CD14-positive monocyte (primary cell): Measurements from ENCODE around the gene ACTL6A. TPM values are rescaled to one million over a fixed set of nuclear protein-coding genes. Genes with fewer than 3 reads are reported as not detected.

Experiments
- DNase-seq, 3 donors: peaks; one replicate each; pipeline ENCODE4 v3.0.0-alpha.2; 2011 to 2022
- H2AFZ ChIP-seq: 2 replicates; pipeline ENCODE4 v1.6.0; 2012; ENCODE audit warnings: mild to moderate bottlenecking, low read depth, low read length, inconsistent platforms; ENCODE audit not compliant: insufficient read depth, poor library complexity, severe bottlenecking
- H3K27ac ChIP-seq, 2 donors: 1 replicate in 1 of 2; 2 replicates in 1 of 2; pipeline ENCODE4 v1.5.1; 2012 to 2013; ENCODE audit warnings: low read length in 2 of 2, control low read depth in 1 of 2, inconsistent platforms in 1 of 2, low read depth in 1 of 2, mild to moderate bottlenecking in 1 of 2
- H3K27me3 ChIP-seq, 2 donors: one replicate each; pipeline versions ENCODE4 v1.6.0 to v1.6.1; 2011 to 2013; ENCODE audit warnings: low read length in 2 of 2; ENCODE audit not compliant: control insufficient read depth in 2 of 2, insufficient read depth in 2 of 2
- H3K36me3 ChIP-seq, 2 donors: replicated peaks in 1 of 2; 1 replicate in 1 of 2; 2 replicates in 1 of 2; pipeline versions ENCODE4 v1.5.1 to v1.6.1; 2012 to 2013; ENCODE audit warnings: low read length in 2 of 2, control low read depth in 1 of 2, inconsistent platforms in 1 of 2, mild to moderate bottlenecking in 1 of 2; ENCODE audit not compliant: insufficient read depth in 2 of 2, control insufficient read depth in 1 of 2
- H3K4me1 ChIP-seq, 2 donors: 1 replicate in 1 of 2; 2 replicates in 1 of 2; pipeline versions ENCODE4 v1.5.1 to v1.6.1; 2012 to 2013; ENCODE audit warnings: low read length in 2 of 2, control low read depth in 1 of 2, inconsistent platforms in 1 of 2, mild to moderate bottlenecking in 1 of 2, moderate library complexity in 1 of 2; ENCODE audit not compliant: insufficient read depth in 2 of 2, control insufficient read depth in 1 of 2
- H3K4me2 ChIP-seq: replicated peaks from 2 replicates; pipeline ENCODE3; 2012; ENCODE audit warnings: low read length, moderate library complexity, mild to moderate bottlenecking; ENCODE audit not compliant: poor library complexity, severe bottlenecking; ENCODE audit errors: extremely low read depth
- H3K4me3 ChIP-seq, 3 experiments: fragments of 200-600 bp in 1 of 3; sonication (generic) in 1 of 3; replicated peaks in 1 of 3; 1 replicate in 2 of 3; 2 replicates in 1 of 3; pipeline ENCODE4 v1.5.1; 2011 to 2013; ENCODE audit warnings: low read length in 3 of 3, mild to moderate bottlenecking in 3 of 3, control low read depth in 2 of 3, low read depth in 2 of 3, inconsistent platforms in 1 of 3, moderate library complexity in 1 of 3
- H3K79me2 ChIP-seq: 2 replicates; pipeline ENCODE4 v1.6.0; 2012; ENCODE audit warnings: mild to moderate bottlenecking, control low read depth, inconsistent platforms, low read length, moderate library complexity; ENCODE audit not compliant: insufficient read depth
- H3K9ac ChIP-seq: 2 replicates; pipeline ENCODE4 v1.6.0; 2017; ENCODE audit warnings: low read length, mild to moderate bottlenecking; ENCODE audit not compliant: insufficient read depth, poor library complexity, severe bottlenecking
- H3K9me3 ChIP-seq, 2 donors: replicated peaks in 1 of 2; 1 replicate in 1 of 2; 2 replicates in 1 of 2; pipeline versions ENCODE4 v1.5.1 to v1.6.1; 2012 to 2013; ENCODE audit warnings: low read length in 2 of 2, control low read depth in 1 of 2; ENCODE audit not compliant: control insufficient read depth in 1 of 2, insufficient read depth in 1 of 2
- H4K20me1 ChIP-seq: 2 replicates; pipeline ENCODE4 v1.6.0; 2012; ENCODE audit warnings: mild to moderate bottlenecking, low read length, control low read depth, moderate library complexity; ENCODE audit not compliant: insufficient read depth
- H3K27ac Mint-ChIP-seq, 7 donors: one replicate each; pipeline ENCODE4 v1.8.0; 2020; ENCODE audit warnings: mild to moderate bottlenecking in 7 of 7, mixed read lengths in 7 of 7, moderate library complexity in 6 of 7, inconsistent platforms in 2 of 7
- H3K27me3 Mint-ChIP-seq, 3 donors: one replicate each; pipeline ENCODE4 v1.8.0; 2021 to 2022; ENCODE audit warnings: low read depth in 3 of 3, mild to moderate bottlenecking in 3 of 3, mixed read lengths in 3 of 3, moderate library complexity in 3 of 3, inconsistent platforms in 1 of 3
- H3K36me3 Mint-ChIP-seq, 2 donors: one replicate each; pipeline ENCODE4 v1.8.0; 2020; ENCODE audit warnings: mixed read lengths in 2 of 2, inconsistent platforms in 1 of 2, mild to moderate bottlenecking in 1 of 2
- H3K4me1 Mint-ChIP-seq: one replicate; pipeline ENCODE4 v1.8.0; 2020; ENCODE audit warnings: mild to moderate bottlenecking, mixed read lengths
- H3K4me3 Mint-ChIP-seq, 2 donors: one replicate each; pipeline ENCODE4 v1.8.0; 2020; ENCODE audit warnings: mild to moderate bottlenecking in 2 of 2, mixed read lengths in 2 of 2, moderate library complexity in 1 of 2
- H3K9me3 Mint-ChIP-seq, 7 donors: one replicate each; pipeline ENCODE4 v1.8.0; 2020 to 2022; ENCODE audit warnings: mixed read lengths in 7 of 7, mild to moderate bottlenecking in 6 of 7, moderate library complexity in 6 of 7, inconsistent platforms in 2 of 7
- CTCF ChIP-seq: fragments of 200-600 bp; IDR thresholded peaks from one replicate; pipeline ENCODE4 v1.8.0; 2022; ENCODE audit warnings: antibody characterized with exemption, mild to moderate bottlenecking
- WGBS: methylation state at CpG from one replicate; pipeline ENCODE4 v1.1.5; 2013; ENCODE audit warnings: missing lambda C conversion rate; ENCODE audit not compliant: insufficient coverage; 5-methylcytosine and 5-hydroxymethylcytosine counted together
- intact Hi-C, 2 donors: fragments of 100-400 bp; cut with micrococcal nuclease; formaldehyde crosslinking; loops; one replicate each; pipeline versions ENCODE4 v1.15.0 to v1.15.1; 2023
- polyA plus RNA-seq, 3 donors: library from polyadenylated mRNA; depleted of rRNA in 1 of 3; unstranded in 2 of 3; stranded (reverse) in 1 of 3; fragments of 300-500 nt in 2 of 3; fragments of >200 nt in 1 of 3; fragmentation: Illumina TruSeq in 2 of 3; gene quantifications; 1 replicate in 2 of 3; 2 replicates in 1 of 3; pipeline ENCODE4 v1.2.3, GENCODE V29; 2012 to 2021

The ACTL6A gene
- polyA plus RNA-seq, 3 donors: 28.2 to 37.2 (median 35.9) TPM

GRCh38 chr3:179603321-179603720 is 40.6 kb downstream of the ACTL6A start:
- 100% methylated on average over 1 of the region's 4 CpGs for WGBS
- Mint-ChIP-seq H3K4me1 (peaks cover 33% of the 10 kb centered on the region), H3K9me3 (no peaks in the 10 kb centered on the region), H3K27me3 (peaks cover 0 to 2% (median 0%) of the 10 kb centered on the region in 3 donors), H3K36me3 (peaks cover 36 to 39% of the 10 kb centered on the region in 2 donors), H3K27ac (peak overlapping the region in 4 of 7 donors; percentile 14 to 100 (median 44)), H3K4me3 (no peak overlapping the region)
- TF ChIP-seq CTCF: no peak
- H3K9me3 ChIP-seq: no peaks in the 10 kb centered on the region
- H3K9ac ChIP-seq: no peak overlapping the region
- H3K36me3 ChIP-seq: peaks cover 39 to 43% of the 10 kb centered on the region in 2 donors
- intact Hi-C loops: loop anchor here (5.0 kb wide), 2 partner anchors 41 to 256 kb away; partner anchors contain the start of genes ACTL6A (in 1 of the 2) and MFN1 (in 1 of the 2)
- H3K4me3 ChIP-seq: peak overlapping the region in 1 of 3 experiments; percentile 96
- peaks cover 27 to 36% of the 10 kb centered on the region in 2 donors for H3K4me1 ChIP-seq
- H3K27ac ChIP-seq: peak overlapping the region in 1 of 2 donors; percentile 6
- peak in 1 of 3 donors; percentile 1 for DNase-seq
- H2AFZ ChIP-seq: no peak overlapping the region
- no peaks in the 10 kb centered on the region for H3K27me3 ChIP-seq
- peaks cover 73% of the 10 kb centered on the region for H3K79me2 ChIP-seq
- peak overlapping the region; percentile 90 for H3K4me2 ChIP-seq
- no peaks in the 10 kb centered on the region for H4K20me1 ChIP-seq

- peak overlapping the region; percentile 79 to 96 (median 96) for H3K4me3 ChIP-seq
- no peaks in the 10 kb centered on the region for H3K9me3 ChIP-seq
- Mint-ChIP-seq H3K4me3 (peak overlapping the region; percentile 97 to 100), H3K36me3 (peaks cover 31 to 34% of the 10 kb centered on the region in 2 donors), H3K27ac (peak overlapping the region; percentile 99 to 100 (median 99)), H3K4me1 (peaks cover 36% of the 10 kb centered on the region), H3K9me3 (no peaks in the 10 kb centered on the region), H3K27me3 (peaks cover 0 to 2% (median 0%) of the 10 kb centered on the region in 3 donors)
- H3K9ac ChIP-seq: peak overlapping the region; percentile 95
- DNase-seq: no peak
- peak overlapping the region; percentile 95 to 99 for H3K27ac ChIP-seq
- peak overlapping the region; percentile 96 for H2AFZ ChIP-seq
- peak overlapping the region; percentile 90 for H3K4me2 ChIP-seq
- peaks cover 78% of the 10 kb centered on the region for H3K79me2 ChIP-seq
- no CpG with 5 or more reads among the region's 3 CpGs for WGBS
- H3K36me3 ChIP-seq: peaks cover 33 to 38% of the 10 kb centered on the region in 2 donors
- H3K4me1 ChIP-seq: peaks cover 29 to 39% of the 10 kb centered on the region in 2 donors
- no peak for TF ChIP-seq CTCF
- H3K27me3 ChIP-seq: no peaks in the 10 kb centered on the region
- peaks cover 3% of the 10 kb centered on the region for H4K20me1 ChIP-seq
- intact Hi-C loops: loop anchor here (5.0 kb wide), 2 partner anchors 42 to 257 kb away; partner anchors contain the start of genes ACTL6A (in 1 of the 2) and MFN1 (in 1 of the 2)
Measured at GRCh38 chr3:179603831-179604230, 41.1 kb downstream of the ACTL6A start.
